ENCODE data around the gene MSH5. TPM values are rescaled to one million over a fixed set of nuclear protein-coding genes. Genes with fewer than 3 reads are reported as not detected.

The MSH5 gene
- total RNA-seq, 1 experiment from 2014 or later, result 43.1 TPM

DNA sequence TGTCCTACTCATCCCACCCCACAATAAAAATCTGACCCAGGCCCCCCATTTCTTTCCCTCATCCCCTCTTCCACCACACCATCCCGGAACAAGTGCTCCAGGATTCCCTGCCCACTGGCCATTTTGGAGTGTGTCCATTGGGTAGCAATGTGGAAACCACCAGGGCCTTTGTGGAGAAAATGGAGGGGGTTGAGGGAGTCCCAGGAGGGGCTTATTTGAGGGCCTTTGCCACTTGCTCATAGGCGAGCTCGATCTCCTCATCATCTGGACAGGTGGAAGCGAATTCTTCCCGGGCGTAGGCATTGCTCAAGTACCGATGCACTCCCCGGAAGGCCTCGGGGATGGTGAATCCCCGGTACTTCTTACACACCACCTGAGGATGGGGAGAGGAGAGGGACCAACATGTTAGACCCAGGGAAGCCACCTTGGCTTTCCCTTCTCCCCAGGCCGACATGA lies 9.1 kb upstream of the MSH5 start (continued):
- TF ChIP-seq, protein P1, sequence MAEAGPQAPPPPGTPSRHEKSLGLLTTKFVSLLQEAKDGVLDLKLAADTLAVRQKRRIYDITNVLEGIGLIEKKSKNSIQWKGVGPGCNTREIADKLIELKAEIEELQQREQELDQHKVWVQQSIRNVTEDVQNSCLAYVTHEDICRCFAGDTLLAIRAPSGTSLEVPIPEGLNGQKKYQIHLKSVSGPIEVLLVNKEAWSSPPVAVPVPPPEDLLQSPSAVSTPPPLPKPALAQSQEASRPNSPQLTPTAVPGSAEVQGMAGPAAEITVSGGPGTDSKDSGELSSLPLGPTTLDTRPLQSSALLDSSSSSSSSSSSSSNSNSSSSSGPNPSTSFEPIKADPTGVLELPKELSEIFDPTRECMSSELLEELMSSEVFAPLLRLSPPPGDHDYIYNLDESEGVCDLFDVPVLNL (CRISPR knock-in tag; IDR thresholded peaks at IDR 0.05; ENCODE audit: borderline replicate concordance, low read depth), result no peak
- TF ChIP-seq, protein P2, sequence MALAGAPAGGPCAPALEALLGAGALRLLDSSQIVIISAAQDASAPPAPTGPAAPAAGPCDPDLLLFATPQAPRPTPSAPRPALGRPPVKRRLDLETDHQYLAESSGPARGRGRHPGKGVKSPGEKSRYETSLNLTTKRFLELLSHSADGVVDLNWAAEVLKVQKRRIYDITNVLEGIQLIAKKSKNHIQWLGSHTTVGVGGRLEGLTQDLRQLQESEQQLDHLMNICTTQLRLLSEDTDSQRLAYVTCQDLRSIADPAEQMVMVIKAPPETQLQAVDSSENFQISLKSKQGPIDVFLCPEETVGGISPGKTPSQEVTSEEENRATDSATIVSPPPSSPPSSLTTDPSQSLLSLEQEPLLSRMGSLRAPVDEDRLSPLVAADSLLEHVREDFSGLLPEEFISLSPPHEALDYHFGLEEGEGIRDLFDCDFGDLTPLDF (CRISPR knock-in tag; IDR thresholded peaks at IDR 0.05), result no peak
- TF ChIP-seq CBFB (CRISPR knock-in tag; IDR thresholded peaks at IDR 0.05; ENCODE audit: low read depth), result no peak
- TF ChIP-seq, protein P3, sequence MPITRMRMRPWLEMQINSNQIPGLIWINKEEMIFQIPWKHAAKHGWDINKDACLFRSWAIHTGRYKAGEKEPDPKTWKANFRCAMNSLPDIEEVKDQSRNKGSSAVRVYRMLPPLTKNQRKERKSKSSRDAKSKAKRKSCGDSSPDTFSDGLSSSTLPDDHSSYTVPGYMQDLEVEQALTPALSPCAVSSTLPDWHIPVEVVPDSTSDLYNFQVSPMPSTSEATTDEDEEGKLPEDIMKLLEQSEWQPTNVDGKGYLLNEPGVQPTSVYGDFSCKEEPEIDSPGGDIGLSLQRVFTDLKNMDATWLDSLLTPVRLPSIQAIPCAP (CRISPR knock-in tag; IDR thresholded peaks at IDR 0.05), result no peak

DNA sequence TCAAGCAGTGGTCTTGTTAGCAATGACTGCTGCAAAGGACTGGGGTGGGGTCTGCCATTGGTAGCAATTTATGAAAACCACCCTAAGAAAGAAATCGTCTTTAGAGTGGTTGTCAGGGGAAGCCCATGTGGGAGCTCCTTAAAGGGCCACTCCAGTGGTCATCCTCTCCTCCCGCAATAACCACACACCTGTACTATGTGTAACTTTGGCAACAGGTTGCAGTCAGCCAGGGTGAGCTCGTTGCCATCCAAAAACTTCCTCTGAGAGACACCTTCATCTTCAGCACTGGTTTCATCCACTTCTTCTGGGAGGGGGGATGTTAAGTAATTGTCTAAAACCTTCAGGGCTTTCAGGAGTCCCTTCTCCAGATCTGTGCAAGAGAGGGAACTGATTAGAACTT lies 7.8 kb upstream of the MSH5 start:
- ChIA-PET POLR2A (interaction anchor here (1.0 kb wide), 1 partner anchor 34 kb away, joined by 3 read pairs; no protein-coding TSS in a partner anchor), CTCF (no interaction called here)
- peaks cover 27% of the 10 kb centered on the region for H3K4me1 Mint-ChIP-seq
- peaks cover 29% of the 10 kb centered on the region for H3K36me3 Mint-ChIP-seq
- ATAC-seq (no peak), DNase-seq (ENCODE audit: low spot score) (no peak)
- no peaks in the 10 kb centered on the region for H3K27me3 Mint-ChIP-seq (ENCODE audit: low read depth)
- H3K4me3 Mint-ChIP-seq, result no peak overlapping the region
- peak overlapping the region; percentile 23; the same call in 1 of the 2 replicates for H3K27ac Mint-ChIP-seq
- TF ChIP-seq FOXP1 (CRISPR knock-in tag; IDR thresholded peaks at IDR 0.05; ENCODE audit: borderline replicate concordance) (no peak), ETV6 (CRISPR knock-in tag; IDR thresholded peaks at IDR 0.05) (no peak), IRF2 (CRISPR knock-in tag; IDR thresholded peaks at IDR 0.05; ENCODE audit: borderline replicate concordance, low read depth) (no peak), SP1 (CRISPR knock-in tag; conservative IDR thresholded peaks at IDR 0.05) (no peak), FOXK1 (CRISPR knock-in tag; IDR thresholded peaks at IDR 0.05) (no peak), GRHL2 (CRISPR knock-in tag; IDR thresholded peaks at IDR 0.05; ENCODE audit: insufficient replicate concordance, severe bottlenecking) (no peak)
- TF ChIP-seq, protein P4, sequence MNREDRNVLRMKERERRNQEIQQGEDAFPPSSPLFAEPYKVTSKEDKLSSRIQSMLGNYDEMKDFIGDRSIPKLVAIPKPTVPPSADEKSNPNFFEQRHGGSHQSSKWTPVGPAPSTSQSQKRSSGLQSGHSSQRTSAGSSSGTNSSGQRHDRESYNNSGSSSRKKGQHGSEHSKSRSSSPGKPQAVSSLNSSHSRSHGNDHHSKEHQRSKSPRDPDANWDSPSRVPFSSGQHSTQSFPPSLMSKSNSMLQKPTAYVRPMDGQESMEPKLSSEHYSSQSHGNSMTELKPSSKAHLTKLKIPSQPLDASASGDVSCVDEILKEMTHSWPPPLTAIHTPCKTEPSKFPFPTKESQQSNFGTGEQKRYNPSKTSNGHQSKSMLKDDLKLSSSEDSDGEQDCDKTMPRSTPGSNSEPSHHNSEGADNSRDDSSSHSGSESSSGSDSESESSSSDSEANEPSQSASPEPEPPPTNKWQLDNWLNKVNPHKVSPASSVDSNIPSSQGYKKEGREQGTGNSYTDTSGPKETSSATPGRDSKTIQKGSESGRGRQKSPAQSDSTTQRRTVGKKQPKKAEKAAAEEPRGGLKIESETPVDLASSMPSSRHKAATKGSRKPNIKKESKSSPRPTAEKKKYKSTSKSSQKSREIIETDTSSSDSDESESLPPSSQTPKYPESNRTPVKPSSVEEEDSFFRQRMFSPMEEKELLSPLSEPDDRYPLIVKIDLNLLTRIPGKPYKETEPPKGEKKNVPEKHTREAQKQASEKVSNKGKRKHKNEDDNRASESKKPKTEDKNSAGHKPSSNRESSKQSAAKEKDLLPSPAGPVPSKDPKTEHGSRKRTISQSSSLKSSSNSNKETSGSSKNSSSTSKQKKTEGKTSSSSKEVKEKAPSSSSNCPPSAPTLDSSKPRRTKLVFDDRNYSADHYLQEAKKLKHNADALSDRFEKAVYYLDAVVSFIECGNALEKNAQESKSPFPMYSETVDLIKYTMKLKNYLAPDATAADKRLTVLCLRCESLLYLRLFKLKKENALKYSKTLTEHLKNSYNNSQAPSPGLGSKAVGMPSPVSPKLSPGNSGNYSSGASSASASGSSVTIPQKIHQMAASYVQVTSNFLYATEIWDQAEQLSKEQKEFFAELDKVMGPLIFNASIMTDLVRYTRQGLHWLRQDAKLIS (CRISPR knock-in tag; IDR thresholded peaks at IDR 0.05; ENCODE audit: borderline replicate concordance), result no peak
- TF ChIP-seq, protein P5, sequence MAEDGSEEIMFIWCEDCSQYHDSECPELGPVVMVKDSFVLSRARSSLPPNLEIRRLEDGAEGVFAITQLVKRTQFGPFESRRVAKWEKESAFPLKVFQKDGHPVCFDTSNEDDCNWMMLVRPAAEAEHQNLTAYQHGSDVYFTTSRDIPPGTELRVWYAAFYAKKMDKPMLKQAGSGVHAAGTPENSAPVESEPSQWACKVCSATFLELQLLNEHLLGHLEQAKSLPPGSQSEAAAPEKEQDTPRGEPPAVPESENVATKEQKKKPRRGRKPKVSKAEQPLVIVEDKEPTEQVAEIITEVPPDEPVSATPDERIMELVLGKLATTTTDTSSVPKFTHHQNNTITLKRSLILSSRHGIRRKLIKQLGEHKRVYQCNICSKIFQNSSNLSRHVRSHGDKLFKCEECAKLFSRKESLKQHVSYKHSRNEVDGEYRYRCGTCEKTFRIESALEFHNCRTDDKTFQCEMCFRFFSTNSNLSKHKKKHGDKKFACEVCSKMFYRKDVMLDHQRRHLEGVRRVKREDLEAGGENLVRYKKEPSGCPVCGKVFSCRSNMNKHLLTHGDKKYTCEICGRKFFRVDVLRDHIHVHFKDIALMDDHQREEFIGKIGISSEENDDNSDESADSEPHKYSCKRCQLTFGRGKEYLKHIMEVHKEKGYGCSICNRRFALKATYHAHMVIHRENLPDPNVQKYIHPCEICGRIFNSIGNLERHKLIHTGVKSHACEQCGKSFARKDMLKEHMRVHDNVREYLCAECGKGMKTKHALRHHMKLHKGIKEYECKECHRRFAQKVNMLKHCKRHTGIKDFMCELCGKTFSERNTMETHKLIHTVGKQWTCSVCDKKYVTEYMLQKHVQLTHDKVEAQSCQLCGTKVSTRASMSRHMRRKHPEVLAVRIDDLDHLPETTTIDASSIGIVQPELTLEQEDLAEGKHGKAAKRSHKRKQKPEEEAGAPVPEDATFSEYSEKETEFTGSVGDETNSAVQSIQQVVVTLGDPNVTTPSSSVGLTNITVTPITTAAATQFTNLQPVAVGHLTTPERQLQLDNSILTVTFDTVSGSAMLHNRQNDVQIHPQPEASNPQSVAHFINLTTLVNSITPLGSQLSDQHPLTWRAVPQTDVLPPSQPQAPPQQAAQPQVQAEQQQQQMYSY (CRISPR knock-in tag; IDR thresholded peaks at IDR 0.05), result no peak
- TF ChIP-seq, protein P6, sequence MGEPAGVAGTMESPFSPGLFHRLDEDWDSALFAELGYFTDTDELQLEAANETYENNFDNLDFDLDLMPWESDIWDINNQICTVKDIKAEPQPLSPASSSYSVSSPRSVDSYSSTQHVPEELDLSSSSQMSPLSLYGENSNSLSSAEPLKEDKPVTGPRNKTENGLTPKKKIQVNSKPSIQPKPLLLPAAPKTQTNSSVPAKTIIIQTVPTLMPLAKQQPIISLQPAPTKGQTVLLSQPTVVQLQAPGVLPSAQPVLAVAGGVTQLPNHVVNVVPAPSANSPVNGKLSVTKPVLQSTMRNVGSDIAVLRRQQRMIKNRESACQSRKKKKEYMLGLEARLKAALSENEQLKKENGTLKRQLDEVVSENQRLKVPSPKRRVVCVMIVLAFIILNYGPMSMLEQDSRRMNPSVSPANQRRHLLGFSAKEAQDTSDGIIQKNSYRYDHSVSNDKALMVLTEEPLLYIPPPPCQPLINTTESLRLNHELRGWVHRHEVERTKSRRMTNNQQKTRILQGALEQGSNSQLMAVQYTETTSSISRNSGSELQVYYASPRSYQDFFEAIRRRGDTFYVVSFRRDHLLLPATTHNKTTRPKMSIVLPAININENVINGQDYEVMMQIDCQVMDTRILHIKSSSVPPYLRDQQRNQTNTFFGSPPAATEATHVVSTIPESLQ (CRISPR knock-in tag; IDR thresholded peaks at IDR 0.05), result no peak
- TF ChIP-seq, protein P2 (CRISPR knock-in tag; IDR thresholded peaks at IDR 0.05), result no peak
- TF ChIP-seq, protein P7, sequence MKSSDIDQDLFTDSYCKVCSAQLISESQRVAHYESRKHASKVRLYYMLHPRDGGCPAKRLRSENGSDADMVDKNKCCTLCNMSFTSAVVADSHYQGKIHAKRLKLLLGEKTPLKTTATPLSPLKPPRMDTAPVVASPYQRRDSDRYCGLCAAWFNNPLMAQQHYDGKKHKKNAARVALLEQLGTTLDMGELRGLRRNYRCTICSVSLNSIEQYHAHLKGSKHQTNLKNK (CRISPR knock-in tag; IDR thresholded peaks at IDR 0.05), result no peak
- TF ChIP-seq, protein P8, sequence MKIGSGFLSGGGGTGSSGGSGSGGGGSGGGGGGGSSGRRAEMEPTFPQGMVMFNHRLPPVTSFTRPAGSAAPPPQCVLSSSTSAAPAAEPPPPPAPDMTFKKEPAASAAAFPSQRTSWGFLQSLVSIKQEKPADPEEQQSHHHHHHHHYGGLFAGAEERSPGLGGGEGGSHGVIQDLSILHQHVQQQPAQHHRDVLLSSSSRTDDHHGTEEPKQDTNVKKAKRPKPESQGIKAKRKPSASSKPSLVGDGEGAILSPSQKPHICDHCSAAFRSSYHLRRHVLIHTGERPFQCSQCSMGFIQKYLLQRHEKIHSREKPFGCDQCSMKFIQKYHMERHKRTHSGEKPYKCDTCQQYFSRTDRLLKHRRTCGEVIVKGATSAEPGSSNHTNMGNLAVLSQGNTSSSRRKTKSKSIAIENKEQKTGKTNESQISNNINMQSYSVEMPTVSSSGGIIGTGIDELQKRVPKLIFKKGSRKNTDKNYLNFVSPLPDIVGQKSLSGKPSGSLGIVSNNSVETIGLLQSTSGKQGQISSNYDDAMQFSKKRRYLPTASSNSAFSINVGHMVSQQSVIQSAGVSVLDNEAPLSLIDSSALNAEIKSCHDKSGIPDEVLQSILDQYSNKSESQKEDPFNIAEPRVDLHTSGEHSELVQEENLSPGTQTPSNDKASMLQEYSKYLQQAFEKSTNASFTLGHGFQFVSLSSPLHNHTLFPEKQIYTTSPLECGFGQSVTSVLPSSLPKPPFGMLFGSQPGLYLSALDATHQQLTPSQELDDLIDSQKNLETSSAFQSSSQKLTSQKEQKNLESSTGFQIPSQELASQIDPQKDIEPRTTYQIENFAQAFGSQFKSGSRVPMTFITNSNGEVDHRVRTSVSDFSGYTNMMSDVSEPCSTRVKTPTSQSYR (CRISPR knock-in tag; IDR thresholded peaks at IDR 0.05), result no peak
- no peaks in the 10 kb centered on the region for H3K9me3 Mint-ChIP-seq

Data from WTC11 (cell line).